Measurements from ENCODE around the gene ATG4B.
"Not testable (repeated sequence)": the region's sequence is repeated elsewhere in the genome, so short reads cannot be mapped to it uniquely, and the experiment has no call there.

The ATG4B gene

GRCh38 chr2:241640165-241640795, 2.8 kb downstream of the ATG4B start:
- no peak for DNase-seq

GRCh38 chr2:241641631-241642030, 4.1 kb downstream of the ATG4B start:
- DNase-seq: no peak

- no peak for DNase-seq
Measured at GRCh38 chr2:241645056-241645914, 7.8 kb downstream of the ATG4B start.

- no peak for DNase-seq
Measured at GRCh38 chr2:241645915-241646645, 8.6 kb downstream of the ATG4B start.

- DNase-seq: no peak
Measured at GRCh38 chr2:241648453-241648852, 11.0 kb downstream of the ATG4B start.

- no peak for DNase-seq
Measured at GRCh38 chr2:241649404-241649803, 11.9 kb downstream of the ATG4B start.

GRCh38 chr2:241649927-241650326, 12.4 kb downstream of the ATG4B start:
- no peak for DNase-seq

- no peak for DNase-seq
Measured at GRCh38 chr2:241652142-241652541, 14.6 kb downstream of the ATG4B start.

- no peak for DNase-seq
Measured at GRCh38 chr2:241652722-241653121, 15.2 kb downstream of the ATG4B start.

GRCh38 chr2:241653210-241653750, 15.8 kb downstream of the ATG4B start:
- no peak for DNase-seq

GRCh38 chr2:241654551-241654950, 17.1 kb downstream of the ATG4B start:
- no peak for DNase-seq

GRCh38 chr2:241655516-241656189, 18.2 kb downstream of the ATG4B start:
- no peak for DNase-seq

GRCh38 chr2:241656190-241656741, 18.8 kb downstream of the ATG4B start:
- no peak for DNase-seq

GRCh38 chr2:241657786-241658254, 20.3 kb downstream of the ATG4B start:
- DNase-seq: no peak

GRCh38 chr2:241658296-241658695, 20.8 kb downstream of the ATG4B start:
- DNase-seq: no peak

GRCh38 chr2:241659150-241659739, 21.8 kb downstream of the ATG4B start:
- peak; percentile 37 for DNase-seq

GRCh38 chr2:241660593-241661213, 23.2 kb downstream of the ATG4B start:
- DNase-seq: no peak

GRCh38 chr2:241662731-241663130, 25.2 kb downstream of the ATG4B start:
- not testable (repeated sequence) for DNase-seq

- DNase-seq: no peak
Measured at GRCh38 chr2:241665731-241666440, 28.4 kb downstream of the ATG4B start.

- DNase-seq: no peak
Measured at GRCh38 chr2:241666627-241667400, 29.3 kb downstream of the ATG4B start.

Data from kidney glomerular epithelial cell (primary cell).